ENCODE results near the gene CCNL2.
"Not testable (repeated sequence)": the region's sequence is repeated elsewhere in the genome, so short reads cannot be mapped to it uniquely, and the experiment has no call there.

The CCNL2 gene

DNA sequence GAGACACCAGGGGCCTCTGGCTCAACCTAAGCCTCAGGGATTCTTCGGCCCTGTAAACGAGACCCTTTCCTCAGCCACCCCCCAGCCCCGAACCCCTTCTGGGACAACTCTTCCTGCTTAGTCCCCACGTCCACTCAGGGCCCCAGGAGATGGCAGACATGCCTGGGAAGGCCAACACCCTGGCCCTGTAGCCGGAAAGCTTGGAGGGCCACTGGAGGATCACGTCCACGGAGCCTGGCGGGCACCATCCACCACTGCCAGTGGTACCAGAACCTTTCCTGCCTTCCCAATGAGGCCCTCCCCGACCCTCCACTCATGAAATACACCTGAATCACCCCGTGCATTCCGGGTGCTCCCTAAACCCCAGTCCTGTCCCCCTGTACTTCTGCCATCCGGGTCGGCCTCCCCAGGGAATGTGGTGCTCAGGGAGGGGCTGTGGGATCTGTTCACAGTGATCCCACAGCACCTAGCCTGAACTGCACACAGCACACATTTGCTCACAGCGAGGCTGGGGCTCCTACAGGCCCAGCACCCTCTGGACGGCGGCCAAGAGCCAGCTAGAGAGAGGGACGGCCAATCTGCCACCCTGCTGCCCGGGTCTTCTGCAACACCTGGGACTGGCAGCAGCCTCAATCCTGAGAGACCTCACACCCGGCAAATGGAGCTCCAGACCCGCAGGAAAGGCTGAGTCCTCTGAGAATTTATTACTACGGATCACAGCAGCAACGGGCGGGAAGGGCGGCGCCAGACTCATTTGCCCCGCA lies 25.9 kb downstream of the CCNL2 start:
- DNase-seq = no peak

DNA sequence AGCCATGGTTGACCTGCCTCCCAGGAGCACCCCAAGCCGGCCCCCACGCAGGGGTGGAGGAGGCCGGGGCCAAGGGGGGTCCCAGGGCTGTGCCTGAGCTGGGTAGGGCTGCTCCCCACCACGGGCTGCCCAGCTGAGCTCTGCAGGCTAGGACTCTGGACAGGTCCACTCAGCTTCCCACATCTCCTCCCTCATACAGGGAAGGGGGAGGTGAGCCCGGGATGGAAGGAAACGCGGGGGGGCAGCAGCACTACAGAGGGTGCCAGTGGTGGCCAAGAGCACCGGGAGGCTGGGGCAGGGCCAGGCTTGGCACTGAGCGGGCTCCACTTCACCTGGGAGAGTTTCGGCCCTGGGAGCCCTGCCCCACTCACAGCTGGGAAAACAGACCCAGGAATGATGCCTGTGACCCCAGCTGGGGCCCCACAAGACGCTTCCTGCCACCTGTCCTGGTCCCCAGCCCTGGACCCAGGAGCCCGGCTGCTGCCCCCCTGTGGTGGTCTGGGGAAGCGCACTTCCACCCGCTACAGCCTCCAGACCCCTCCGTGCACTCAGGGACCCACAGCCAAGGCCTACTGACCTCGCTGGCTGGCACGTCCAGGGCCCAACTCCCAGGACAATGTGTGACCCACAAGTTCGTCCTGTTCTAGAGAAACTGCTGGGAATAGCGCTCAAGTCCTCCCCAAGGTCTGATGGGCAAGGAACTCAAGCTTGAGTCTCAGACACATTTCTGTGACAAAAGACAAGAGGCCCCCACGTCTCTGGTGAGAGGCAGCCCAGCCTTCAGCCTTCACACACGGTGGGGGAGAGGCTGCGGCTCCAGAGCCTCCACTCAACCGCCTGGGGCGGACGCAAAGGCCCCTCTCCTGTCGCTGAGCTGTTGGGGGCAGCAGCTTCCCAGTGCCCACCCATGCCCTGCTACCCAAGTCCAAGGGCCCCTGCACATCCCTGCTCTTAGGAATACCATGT lies 27.1 kb downstream of the CCNL2 start:
- DNase-seq = no peak

DNA sequence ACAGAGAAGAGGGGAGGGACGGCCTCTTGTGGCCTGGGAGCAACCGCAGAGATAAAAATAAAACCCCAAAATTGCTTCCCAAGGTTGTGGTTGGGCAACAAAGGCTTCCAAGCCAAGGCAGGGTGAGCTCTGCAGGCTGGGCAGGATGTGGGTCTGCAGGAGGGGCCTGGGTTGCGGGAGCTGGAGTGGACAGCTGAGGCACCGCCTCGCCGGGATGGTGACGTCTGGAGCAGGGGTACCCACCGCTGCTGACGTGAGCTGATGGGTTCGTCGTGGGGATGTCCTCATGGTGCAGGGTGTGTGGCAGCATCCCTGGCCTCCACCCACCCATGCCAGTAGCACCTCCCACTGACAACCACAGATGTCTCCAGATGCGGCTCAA lies 27.8 kb downstream of the CCNL2 start:
- DNase-seq = no peak

DNA sequence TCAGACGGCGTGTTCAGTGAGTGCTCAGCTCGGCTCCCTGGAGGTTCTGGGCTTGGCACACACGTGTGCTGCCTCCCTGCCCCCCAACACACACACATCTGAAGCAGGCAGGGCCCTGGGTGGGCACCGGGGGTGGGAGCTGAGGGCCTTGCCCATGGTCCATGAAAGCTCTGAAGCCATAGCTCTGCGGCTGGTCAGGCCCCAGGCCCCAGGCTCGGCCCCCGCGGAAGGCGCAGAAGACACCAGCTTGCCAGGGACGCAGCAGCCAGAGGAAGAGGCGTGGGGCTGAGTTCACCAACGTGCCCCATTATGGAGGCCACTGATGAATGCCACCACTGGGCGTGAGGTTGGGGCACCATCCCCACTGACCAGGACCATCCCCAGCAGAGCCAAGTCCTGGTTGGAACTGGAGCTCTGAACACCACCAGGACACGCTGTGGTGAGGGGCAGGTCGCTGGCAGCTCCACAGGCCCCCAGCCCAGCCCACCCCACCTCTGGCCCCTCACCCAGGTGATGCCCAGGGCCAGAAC lies 28.3 kb downstream of the CCNL2 start:
- no peak for DNase-seq

DNA sequence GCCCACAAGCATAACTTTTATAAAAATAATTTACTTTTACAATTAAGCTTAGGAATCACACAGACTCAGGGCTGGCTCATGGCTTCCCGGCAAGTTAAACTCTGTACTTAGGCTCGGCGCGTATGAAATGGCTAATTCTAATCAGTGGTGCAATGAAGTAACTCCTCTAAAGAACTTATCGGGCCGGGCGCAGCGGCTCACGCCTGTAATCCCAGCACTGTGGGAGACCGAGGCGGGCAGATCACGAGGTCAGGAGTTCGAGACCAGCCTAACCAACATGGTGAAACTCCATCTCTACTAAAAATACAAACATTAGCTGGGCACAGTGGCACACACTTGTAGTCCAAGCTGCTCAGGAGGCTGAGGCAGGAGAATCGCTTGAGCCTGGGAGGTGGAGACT lies 29.0 kb downstream of the CCNL2 start:
- DNase-seq = not testable (repeated sequence)

DNA sequence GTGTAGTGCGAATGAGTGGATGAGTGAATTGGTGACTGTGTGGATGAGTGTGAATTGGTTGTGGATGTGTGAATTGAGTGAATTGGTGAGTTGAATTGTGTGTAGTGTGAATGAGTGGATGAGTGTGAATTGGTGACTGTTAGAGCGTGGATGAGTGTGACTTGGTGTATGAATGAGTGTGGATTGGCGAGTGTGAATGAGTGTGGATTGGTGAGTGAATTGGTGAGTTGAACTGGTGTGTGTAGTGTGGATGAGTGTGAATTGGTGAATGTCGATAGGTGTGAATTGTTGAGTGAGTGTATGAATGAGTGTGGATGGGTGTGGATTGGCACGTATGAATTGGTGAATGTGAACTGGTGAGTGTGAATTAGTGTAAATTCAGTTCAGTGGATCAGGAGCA lies 31.8 kb downstream of the CCNL2 start:
- no peak for DNase-seq

DNA sequence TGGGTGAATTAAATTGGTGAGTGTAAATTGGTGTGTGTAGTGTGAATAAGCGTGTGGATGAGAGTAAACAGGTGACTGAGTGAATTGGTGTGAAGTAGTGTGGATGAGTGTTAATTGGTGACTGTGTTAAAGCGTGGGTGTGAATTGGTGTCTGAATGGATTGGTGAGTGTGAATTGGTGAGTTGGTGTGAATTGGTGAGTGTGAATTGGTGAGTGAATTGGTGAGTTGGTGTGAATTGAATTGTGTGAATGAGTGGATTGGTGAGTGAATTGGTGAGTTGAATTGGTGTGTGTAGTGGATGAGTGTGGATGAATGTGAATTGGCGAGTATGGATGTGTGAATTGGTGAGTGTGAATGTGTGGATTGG lies 32.5 kb downstream of the CCNL2 start:
- no peak for DNase-seq

DNA sequence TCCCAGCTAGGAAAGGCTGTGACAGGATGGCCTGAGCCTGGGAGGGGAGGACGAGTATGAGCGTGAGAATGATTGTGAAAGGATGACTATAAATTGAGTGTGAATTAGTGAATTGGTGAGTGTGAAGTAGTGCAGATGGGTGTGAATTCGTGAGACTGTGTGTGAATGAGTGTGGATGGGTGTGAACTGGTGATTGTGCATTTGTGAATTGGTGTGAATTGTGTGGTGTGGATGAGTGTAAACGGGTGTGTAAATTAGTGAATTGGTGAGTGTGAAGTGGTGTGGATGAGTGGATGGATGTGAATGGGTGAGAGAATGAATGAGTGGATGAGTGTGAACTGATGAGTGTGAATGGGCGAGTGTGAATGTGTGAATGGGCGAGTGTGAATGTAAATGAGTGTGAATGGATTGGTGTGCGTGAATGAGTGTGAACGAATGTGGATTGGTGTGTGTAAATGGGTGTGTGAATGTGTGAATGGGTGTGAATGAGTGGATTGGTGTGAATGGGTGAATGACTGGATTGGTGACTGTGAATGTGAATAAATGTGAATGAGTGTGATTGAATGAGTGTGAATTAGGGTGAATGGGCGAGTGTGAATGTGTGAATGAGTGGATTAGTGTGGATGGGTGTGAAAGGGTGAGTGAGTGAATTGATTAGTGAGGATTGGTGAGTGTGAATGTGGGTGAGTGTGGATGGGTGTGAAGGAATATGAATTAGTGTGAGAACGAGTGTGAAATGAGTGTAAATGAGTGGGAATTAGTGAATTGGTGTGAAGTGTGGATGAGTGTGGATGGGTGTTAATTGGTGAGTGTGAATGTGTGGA lies 33.0 kb downstream of the CCNL2 start:
- DNase-seq = no peak

DNA sequence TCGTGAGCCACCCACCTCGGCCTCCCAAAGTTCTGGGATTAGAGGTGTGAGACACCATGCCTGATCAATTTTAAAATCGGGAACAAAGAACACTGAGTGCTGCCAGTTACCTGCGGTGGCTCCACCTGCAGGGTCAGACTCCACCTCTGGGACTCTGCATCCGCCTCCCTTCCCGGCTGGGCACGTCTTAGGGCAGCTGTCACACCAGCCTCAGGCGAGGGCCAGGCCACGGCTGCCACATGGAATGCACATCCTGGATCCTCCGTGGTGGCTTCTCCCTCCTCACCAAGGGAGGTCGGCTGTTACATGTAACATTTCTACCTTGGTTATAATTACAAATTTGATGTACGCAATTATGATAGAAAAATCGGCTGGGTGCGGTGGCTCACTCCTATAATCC lies 34.9 kb downstream of the CCNL2 start:
- DNase-seq = no peak

DNA sequence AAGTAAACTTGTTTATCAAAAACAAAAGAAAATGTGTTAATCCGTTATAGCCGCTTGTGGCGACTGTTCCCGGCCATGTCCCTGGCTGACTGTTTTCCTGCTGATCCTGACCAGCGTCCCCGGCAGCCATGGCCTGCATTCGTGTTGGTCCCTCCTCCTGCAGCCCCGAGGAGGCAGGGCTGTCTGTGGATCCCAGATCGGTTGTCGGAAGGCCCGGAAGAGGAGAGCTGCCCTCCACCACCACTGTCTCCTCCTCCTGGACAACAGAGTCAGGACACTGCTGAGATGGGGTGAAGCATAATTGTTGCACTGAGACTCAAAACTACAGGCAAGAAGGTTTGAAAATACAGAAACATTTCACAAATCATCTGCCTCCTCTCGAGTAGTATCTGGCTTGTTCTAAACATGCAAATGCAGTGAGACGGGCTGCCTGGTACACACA lies 37.1 kb downstream of the CCNL2 start:
- no peak for DNase-seq

DNA sequence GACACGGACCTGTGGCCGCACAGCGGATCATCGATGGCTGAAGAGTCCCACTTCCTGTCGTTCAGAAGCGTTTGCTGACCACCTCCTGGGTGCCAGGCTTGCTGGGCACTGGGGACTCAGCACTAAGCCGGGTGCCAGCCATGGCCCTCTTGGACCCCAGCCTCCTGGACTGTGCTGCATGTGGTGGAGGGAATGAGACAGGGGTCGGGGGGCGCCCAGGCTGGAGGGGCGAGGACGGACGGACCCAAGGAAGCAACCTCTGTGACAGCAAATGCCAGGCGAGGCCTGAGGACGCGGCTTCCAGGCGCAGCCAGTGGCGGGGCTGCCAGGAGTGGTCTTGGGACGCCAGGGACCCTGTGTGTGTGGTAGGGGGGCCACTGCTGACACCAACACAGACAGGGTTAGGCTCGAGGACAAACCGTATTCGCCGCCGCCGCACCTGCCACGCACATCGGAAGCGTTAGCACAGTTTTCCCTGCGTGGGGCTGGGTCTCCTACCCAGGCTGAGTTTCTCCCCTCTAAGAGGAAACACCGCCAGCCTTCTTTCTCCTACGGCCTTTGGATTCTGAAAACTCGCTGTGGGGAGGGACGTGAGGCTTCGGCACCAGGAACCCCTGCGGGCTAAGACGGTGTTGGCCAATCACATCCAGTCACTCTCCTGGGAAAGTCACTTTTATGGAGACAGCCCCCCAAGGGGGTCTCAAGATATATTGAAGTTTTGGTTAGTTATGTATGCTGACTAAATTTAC lies 37.7 kb downstream of the CCNL2 start:
- no peak for DNase-seq

DNA sequence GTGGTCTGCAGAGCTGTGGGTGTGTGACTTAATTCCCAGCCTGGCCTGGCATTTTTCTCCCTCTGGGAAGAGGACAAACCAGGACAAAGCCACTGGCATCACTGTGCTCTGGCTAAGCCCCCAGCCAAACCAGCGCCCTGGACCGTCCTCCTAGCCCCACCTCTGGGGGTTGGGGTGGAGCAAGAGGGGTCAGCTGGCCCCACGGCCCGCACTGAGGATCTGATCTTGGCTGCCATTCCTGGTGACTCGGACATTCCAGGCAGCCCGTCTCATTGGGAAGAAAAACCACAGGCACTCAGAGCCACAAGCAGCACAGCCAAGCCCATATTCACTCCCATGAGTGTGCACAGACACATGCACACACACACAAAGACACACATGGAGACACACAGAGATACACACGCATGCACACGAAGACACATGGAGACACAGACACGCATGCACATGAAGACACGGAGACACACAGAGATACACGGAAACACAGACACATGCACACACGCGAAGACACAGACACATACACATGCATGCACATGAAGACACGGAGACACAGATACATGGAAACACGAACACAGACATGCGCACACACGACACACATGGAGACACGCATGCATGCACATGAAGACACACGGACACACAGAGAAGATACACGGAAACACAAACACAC lies 38.5 kb downstream of the CCNL2 start:
- peak; percentile 89 for DNase-seq

DNA sequence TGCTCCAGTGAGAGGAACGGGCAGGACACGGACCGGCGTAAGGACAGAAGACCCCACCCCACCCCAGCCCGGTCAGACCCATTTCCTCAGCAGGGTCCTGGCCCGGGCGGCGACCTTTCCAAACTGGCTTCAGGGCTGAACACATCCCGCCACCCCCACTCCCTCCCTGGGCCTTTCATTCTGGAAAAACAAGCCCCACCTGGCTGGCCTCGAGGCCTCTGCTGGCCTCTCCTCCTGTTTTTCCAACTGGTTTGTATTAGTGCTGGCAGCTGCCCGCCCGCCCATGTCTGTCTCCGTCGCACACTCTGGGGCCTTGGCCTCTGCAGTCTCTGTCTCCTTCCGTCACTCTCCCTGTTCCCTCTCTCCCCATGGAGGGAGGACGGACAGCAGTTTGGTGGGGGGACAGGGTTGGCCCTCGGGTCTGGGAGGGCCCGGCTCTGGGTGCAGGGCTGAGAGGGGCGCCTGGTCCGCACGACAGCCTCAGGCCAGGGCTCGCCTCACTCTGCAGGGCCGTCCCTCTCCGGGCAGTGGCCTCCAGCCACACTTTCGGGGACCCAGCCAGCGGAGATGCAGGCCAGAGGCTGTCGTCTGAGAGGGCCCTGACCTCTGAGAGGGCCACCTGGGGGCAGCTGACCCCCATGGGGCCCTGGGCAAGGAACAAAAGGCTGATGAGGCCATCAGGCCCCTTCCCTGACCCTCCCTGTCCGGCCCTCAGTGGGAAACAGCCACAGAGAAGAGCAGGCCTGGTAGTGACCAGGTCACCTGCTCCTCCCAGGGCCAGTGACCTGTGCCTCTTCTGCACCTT lies 39.3 kb downstream of the CCNL2 start:
- peak; percentile 20 for DNase-seq

DNA sequence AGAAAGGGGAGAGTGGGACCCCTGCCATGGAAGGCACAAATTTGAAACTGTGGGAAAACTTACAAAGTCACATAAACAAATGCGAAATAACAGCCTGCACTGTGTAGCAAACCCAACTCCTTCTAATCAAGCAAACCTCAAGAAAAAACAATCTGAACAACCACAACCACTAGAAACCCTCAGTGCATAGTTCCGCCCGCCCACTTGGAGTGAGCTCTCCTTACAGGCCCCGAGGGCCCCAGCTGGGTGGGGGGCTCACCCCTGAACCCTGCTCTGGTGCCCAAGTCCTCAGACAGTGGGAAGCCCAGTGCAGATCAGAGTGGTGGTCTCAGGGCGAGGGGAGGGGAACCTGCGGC lies 39.8 kb downstream of the CCNL2 start:
- DNase-seq = no peak

DNA sequence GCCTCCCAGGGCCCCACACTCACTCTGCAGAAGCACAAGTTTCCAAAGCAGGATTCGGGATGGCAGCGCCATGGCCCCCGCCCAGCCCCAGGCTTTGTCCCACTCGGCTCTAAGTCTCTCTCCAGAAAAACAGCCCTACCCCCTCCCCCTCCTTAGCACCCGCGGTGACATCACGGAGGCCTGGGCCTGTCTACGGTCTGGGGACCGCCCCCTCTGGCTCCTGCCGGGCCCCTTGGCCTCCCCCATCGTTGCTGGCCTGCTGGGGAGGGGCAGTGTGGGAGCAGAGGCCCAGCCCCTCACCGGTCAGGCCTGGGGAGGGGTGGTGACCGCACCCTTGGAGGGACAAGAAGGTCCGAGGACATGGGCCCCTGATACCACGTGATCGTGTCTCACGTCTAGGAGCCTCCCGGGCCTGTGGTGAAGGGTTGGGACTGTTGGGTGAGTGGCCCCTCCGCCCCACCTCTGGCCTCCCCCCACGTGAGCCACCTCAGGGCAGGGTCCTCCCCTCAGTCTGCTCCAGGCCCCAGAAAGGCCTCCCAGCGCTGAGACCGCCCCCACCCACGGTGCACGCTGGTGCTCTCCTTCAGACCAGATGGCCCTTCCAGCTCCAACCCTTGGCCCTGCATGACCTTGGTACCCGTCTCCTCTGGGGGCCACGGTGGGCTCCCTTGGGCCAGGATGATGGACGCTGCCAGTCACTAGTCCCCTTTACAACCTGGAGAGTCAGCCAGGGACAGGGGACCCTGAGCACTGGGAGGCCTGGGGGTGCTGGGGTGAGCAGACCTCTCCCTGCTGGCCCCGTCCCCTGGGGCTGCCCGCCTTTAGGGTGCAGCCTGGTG lies 40.5 kb downstream of the CCNL2 start, which contains the start of gene MXRA8:
Gene MXRA8 (minus strand): TSS at position 123 of the 839 bp plus-strand sequence. CDS start 51 bp downstream, at position 72.
- no peak for DNase-seq

DNA sequence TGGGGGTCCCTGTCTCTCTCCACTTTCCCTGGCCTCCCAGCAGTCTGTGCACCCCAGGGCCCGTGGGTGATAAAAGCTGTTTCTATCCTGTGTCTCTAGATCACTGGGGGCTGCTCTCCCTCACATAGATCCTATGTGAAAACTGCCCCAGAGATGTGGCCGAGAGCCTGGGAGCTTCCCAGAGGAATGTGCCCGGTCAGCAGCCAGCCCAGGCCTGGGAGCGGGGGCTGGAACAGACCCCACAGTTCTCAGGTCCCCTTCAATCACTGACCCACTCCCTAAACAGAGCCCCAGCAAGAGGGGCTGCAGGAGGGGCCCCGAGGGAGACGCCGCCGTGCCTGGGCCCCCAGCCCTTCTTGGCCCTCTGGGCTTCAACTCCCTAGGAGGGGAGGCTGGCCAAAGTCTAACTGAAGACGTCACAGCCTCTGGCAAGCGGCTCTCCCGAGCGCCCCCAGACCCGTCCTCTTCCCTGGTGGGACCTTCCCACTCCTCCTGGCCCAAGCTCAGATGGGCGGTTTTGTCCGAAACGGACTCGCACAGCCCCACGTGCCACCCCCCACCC lies 41.2 kb downstream of the CCNL2 start:
- peak; percentile 20 for DNase-seq

DNA sequence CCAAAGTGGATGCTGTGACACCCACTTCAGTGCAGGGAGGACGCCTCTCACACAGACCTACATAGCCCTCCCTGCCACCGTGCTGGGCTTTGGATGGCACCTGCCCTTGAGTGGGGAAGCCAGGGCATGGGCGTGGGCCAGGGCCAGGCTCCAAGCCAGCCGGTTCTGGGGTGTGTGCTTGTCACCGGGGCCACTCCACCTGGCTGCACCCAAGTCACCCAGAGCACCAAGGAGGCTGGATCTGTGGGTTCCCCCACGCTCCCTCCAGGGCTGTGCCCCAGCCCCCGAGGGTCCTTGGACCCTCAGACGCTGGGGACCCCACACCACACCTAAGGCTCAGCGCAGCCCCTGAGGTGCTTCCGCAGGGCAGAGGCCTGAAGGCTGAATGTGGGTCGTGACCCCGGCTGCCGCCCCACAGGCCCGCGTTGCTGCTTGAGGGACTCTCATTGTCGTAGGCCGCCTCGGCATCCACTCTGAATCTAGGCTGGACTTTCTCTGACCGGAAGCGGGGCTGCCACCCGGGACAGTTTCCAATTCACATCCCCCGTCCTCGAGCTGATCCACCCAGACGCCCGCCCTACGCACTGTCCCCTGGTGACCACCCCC lies 42.2 kb downstream of the CCNL2 start:
- DNase-seq = peak; percentile 19

DNA sequence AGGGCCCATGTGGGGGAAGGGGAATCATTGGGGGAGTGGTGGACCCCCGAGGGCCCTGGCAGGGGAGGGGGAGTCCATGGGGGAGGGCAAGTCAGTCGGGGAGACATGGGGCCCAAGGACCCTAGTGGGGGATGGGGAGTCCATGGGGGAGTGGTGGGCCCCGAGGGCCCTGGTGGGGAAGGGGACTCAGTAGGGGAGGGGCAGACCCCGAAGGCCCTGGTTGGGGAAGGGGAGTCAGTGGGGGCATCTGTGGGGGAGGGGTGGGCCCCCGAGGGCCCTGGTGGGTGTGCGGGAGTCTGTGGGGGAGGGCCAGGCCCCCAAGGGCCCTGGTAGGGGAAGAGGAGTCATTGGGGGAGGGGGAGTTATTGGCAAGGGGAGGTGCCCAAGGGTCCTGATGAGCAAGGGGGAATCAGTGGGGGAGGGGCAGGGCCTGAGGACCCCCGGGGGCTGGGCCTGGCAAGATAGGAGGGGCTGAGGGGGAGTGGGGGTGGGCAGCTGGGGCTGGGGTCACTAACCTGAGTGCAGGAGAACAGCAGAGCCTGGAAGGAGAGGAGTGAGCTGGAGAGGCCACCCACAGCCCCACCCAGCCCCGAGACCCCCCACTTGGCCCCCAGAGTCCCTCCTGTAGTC lies 42.9 kb downstream of the CCNL2 start:
- peak; percentile 20 for DNase-seq
